Activated CD4-positive, alpha-beta T cell treated with anti-CD3 and anti-CD28 coated beads for 4 hours (primary cell): ENCODE data around the gene KRTAP9-8.
"Not testable (repeated sequence)": the region's sequence is repeated elsewhere in the genome, so short reads cannot be mapped to it uniquely, and the experiment has no call there.

ENCODE experiments used
- DNase-seq, 2 donors: peaks; one replicate each; pipeline ENCODE4 v3.0.0-alpha.2; 2020

KRTAP9-8 gene, protein sequence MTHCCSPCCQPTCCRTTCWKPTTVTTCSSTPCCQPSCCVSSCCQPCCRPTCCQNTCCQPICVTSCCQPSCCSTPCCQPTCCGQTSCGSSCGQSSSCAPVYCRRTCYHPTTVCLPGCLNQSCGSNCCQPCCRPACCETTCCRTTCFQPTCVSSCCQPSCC

DNA sequence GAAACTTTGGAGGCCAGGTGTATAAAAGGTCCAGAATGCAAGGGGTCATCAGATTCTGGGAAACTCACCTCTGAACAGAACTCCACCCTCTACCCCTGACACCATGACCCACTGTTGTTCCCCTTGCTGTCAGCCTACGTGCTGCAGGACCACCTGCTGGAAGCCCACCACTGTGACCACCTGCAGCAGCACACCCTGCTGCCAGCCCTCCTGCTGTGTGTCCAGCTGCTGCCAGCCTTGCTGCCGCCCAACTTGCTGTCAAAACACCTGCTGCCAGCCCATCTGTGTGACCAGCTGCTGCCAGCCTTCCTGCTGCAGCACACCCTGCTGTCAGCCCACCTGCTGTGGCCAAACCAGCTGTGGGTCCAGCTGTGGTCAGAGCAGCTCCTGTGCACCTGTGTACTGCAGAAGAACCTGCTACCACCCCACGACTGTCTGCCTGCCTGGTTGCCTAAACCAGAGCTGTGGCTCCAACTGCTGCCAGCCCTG lies at the start of gene KRTAP9-8:
Gene KRTAP9-8 (plus strand): TSS at position 51 of the 489 bp plus-strand sequence. CDS start 53 bp downstream, at position 104.
- not testable (repeated sequence) for DNase-seq

DNA sequence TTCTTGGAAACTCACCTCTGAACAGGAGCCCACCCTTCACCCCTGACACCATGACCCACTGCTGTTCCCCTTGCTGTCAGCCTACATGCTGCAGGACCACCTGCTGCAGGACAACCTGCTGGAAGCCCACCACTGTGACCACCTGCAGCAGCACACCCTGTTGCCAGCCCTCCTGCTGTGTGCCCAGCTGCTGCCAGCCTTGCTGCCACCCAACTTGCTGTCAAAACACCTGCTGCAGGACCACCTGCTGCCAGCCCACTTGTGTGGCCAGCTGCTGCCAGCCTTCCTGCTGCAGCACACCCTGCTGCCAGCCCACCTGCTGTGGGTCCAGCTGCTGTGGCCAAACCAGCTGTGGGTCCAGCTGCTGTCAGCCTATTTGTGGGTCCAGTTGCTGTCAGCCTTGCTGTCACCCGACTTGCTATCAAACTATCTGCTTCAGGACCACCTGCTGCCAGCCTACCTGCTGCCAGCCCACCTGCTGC lies 47.9 kb upstream of the KRTAP9-8 start, which contains the start of gene KRTAP9-1:
Gene KRTAP9-1 (plus strand): TSS at position 51 of the 482 bp plus-strand sequence. CDS start 0 bp downstream, at position 51.
- DNase-seq: not testable (repeated sequence)

DNA sequence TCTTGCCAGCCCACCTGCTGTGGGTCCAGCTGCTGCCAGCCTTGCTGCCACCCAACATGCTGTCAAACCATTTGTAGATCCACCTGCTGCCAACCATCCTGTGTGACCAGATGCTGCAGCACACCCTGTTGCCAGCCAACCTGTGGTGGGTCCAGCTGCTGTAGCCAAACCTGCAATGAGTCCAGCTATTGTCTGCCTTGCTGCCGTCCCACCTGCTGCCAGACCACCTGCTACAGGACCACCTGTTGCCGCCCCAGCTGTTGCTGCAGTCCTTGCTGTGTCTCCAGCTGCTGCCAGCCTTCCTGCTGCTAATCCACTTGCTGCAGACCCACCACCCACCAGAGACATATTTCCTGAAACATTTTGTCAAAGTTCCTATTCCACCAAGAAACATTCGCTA lies 47.5 kb upstream of the KRTAP9-8 start:
- DNase-seq: no peak

DNA sequence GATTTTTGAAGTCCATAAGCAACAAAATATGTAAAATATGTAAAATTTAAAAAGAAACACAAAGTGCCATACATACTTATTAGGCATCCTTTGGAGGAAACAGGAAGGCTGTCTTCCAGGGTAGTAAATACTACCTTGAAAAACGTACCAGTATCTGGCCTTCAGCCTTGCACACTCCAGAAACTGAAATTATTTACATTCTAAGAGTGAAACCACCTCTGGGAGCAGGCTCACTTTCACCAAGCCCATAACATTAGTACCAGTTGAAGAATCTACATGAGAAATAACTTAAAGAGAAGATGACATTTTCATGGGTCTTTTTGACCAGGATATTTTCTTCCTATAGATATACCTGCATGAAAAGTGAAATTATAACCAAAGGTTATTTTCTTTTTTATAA lies 41.7 kb upstream of the KRTAP9-8 start:
- no peak for DNase-seq

DNA sequence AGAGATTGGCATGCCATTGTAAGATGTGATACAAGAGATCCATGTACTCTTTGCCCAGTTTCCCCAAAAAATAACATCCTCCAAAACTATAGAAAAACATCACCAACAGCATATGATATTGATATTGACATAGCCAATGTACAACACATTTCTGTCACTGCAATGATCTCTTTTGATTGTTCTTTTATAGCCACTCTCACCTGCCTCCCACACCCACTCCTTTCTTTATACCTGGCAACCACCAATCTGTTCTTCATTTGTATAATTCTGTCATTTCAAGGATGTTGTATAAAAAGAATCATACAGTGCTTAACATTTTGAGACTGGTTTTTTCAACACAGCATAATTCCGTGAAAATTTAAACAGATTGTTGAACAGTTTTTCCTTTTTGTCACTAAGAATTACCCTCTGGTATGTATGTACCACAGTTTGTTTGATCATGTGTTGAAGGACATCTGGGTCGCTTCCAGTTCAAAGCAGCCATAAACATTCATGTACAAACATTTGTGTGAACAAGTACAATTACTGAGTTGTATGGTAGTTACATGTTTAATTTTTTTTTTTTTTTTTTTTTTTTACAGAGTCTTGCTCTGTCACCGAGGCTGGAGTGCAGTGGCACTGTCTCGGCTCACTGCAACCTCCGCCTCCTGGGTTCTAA lies 38.2 kb upstream of the KRTAP9-8 start:
- no peak for DNase-seq

- no peak for DNase-seq
Observed at GRCh38 chr17:41211845-41212466, 25.8 kb upstream of the KRTAP9-8 start.

DNA sequence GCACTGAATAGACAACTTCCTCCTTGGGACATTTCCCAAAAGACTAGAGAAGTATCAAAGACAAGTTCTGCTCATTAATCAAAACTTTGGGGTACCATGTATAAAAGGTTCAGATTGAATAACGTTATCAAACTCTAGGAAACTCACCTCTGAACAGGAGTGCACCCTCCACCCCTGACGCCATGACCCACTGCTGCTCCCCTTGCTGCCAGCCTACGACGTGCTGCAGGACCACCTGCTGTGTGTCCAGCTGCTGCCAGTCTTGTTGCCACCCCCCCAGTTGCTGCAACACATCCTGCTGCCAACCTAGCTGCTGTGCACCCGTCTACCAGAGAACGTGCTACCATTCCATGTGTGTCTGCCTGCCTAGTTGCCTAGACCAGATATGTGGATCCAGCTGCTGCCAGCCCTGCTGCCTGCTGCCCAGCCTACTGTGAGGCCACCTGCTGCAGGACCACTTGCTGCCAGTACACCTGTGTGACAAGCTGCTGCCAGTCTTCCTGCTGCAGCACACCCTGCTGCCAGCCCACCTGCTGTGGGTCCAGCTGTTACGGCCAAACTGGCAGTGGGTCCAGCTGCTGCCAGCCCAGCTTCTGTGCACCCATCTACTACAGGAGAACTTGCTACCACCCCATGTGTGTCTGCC lies 25.2 kb upstream of the KRTAP9-8 start:
- DNase-seq: no peak

GRCh38 chr17:41215681-41216080 lies 22.1 kb upstream of the KRTAP9-8 start:
- no peak for DNase-seq

DNA sequence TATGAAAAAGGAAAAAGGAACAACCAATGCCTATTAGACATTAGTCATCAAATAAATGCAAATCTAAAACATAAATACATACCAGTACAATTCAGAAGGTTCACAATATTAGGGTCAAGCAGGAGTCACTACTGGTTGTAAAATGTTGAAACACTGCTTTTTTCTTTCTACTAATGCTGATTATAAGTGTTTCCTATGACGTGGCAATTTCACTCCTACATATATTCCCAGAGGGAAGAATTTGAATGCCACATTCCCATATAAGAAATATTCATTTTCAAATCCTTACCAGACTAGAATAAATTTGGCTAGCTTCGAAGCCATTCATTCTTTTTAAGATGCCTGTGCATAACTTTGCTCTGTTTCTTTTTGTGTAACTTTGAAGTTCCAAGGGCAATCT lies 14.0 kb upstream of the KRTAP9-8 start:
- DNase-seq: no peak

GRCh38 chr17:41226051-41226450 lies 11.7 kb upstream of the KRTAP9-8 start:
- no peak for DNase-seq

DNA sequence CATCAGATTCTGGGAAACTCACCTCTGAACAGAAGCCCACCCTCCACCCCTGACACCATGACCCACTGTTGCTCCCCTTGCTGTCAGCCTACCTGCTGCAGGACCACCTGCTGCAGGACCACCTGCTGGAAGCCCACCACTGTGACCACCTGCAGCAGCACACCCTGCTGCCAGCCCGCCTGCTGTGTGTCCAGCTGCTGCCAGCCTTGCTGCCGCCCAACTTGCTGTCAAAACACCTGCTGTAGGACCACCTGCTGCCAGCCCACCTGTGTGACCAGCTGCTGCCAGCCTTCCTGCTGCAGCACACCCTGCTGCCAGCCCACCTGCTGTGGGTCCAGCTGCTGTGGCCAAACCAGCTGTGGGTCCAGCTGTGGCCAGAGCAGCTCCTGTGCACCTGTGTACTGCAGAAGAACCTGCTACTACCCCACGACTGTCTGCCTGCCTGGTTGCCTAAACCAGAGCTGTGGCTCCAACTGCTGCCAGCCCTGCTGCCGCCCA lies 11.2 kb upstream of the KRTAP9-8 start, which contains the start of gene KRTAP9-2:
Gene KRTAP9-2 (plus strand): TSS at position 51 of the 498 bp plus-strand sequence. CDS start 7 bp downstream, at position 58.
- DNase-seq: not testable (repeated sequence)

GRCh38 chr17:41230094-41230493 lies 7.7 kb upstream of the KRTAP9-8 start:
- no peak for DNase-seq

GRCh38 chr17:41231731-41232130 lies 6.1 kb upstream of the KRTAP9-8 start:
- no peak for DNase-seq

- not testable (repeated sequence) for DNase-seq
Observed at GRCh38 chr17:41232399-41233105, 5.2 kb upstream of the KRTAP9-8 start, which contains the start of gene KRTAP9-3. KRTAP9-3 (plus strand) TSS chr17:41232449; CDS start chr17:41232502, 53 bp downstream.

DNA sequence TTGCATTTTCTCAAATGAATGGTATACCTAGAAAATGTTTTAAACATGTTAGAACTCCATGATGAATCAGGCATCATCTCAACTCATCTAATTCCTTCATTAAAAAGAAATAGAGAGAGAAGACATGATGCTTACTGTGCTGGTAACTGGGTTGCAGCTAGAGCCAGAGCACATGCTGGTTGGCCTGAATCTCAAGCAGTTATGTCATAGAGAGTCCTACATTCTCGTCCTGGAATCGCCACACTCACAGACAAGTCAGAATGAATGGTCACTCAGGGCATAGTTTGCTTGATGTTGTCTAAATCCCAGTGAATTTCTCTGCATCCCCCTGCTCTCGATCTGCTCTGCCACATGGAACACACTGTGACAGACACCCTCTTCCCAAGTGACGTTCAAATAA lies 683 bp upstream of the KRTAP9-8 start:
- not testable (repeated sequence) for DNase-seq

- not testable (repeated sequence) for DNase-seq
Observed at GRCh38 chr17:41246995-41247787, 9.4 kb downstream of the KRTAP9-8 start.

DNA sequence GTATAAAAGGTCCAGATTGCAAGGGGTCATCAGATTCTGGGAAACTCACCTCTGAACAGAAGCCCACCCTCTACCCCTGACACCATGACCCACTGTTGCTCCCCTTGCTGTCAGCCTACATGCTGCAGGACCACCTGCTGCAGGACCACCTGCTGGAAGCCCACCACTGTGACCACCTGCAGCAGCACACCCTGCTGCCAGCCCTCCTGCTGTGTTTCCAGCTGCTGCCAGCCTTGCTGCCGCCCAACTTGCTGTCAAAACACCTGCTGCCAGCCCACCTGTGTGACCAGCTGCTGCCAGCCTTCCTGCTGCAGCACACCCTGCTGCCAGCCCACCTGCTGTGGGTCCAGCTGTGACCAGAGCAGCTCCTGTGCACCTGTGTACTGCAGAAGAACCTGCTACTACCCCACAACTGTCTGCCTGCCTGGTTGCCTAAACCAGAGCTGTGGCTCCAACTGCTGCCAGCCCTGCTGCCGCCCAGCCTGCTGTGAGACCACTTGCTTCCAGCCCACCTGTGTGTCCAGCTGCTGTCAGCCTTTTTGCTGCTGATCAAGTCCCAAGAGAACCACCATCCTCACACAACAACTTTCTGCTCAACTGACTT lies 11.9 kb downstream of the KRTAP9-8 start, which contains the start of gene KRTAP9-4:
Gene KRTAP9-4 (plus strand): TSS at position 51 of the 604 bp plus-strand sequence. CDS start 34 bp downstream, at position 85.
- DNase-seq: not testable (repeated sequence)

DNA sequence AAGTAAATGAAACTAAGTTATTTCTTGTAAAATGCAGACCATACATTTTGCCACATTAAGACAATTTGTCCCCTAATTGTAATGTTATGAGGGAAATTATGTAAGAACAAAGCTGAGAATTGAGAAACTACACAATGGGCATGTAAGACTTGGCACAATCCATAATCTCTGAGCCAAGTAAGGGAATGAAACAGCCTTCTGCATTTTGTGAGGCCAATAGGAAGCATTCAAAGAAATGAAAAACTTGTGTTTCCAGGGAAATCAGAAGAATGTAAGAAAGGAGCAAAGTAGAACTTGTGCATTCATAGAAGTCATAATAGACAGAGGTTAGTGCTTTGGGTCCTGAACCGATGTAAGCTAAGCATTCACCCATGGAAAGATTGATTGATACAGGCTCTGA lies 13.5 kb downstream of the KRTAP9-8 start:
- DNase-seq: no peak

GRCh38 chr17:41254861-41255260 lies 17.1 kb downstream of the KRTAP9-8 start:
- no peak for DNase-seq
